Ishikawa (cell line): Measurements from ENCODE around the gene SLC27A1.

Source experiments
- CEBPB ChIP-seq: IDR thresholded peaks from 2 replicates; pipeline ENCODE4 v1.6.1; 2012
- CREB1 ChIP-seq: IDR thresholded peaks from 2 replicates; pipeline ENCODE4 v1.6.1; 2012; ENCODE audit warnings: low read depth
- EGR1 ChIP-seq: IDR thresholded peaks from 2 replicates; pipeline ENCODE4 v1.6.1; 2012
- EP300 ChIP-seq: IDR thresholded peaks from 2 replicates; pipeline ENCODE4 v1.6.1; 2012; ENCODE audit warnings: borderline replicate concordance
- FOXM1 ChIP-seq: IDR thresholded peaks from 2 replicates; pipeline ENCODE4 v1.6.1; 2012; ENCODE audit warnings: low read depth, borderline replicate concordance
- NFIC ChIP-seq: IDR thresholded peaks from 2 replicates; pipeline ENCODE4 v1.6.1; 2012
- RAD21 ChIP-seq: IDR thresholded peaks from 2 replicates; pipeline ENCODE4 v1.6.1; 2012; ENCODE audit warnings: low read depth
- TAF1 ChIP-seq: IDR thresholded peaks from 2 replicates; pipeline ENCODE4 v1.6.1; 2012; ENCODE audit warnings: low read depth, mild to moderate bottlenecking
- TCF12 ChIP-seq: IDR thresholded peaks from 2 replicates; pipeline ENCODE4 v1.6.1; 2012; ENCODE audit warnings: low read depth
- TEAD4 ChIP-seq: IDR thresholded peaks from 2 replicates; pipeline ENCODE4 v1.6.1; 2012
- YY1 ChIP-seq: IDR thresholded peaks from 2 replicates; pipeline ENCODE4 v1.6.1; 2012; ENCODE audit warnings: low read depth
- ZBTB7A ChIP-seq: IDR thresholded peaks from 2 replicates; pipeline ENCODE4 v1.6.1; 2012; ENCODE audit warnings: low read depth
- TF ChIP-seq, protein P1 (sequence below): IDR thresholded peaks from 2 replicates; pipeline ENCODE4 v1.6.1; 2012
- TF ChIP-seq, protein P2 (sequence below): IDR thresholded peaks from 2 replicates; pipeline ENCODE4 v1.6.1; 2012
- TF ChIP-seq, protein P3 (sequence below): IDR thresholded peaks from 2 replicates; pipeline ENCODE4 v1.6.1; 2012; ENCODE audit warnings: low read depth, mild to moderate bottlenecking

SLC27A1 gene

DNA sequence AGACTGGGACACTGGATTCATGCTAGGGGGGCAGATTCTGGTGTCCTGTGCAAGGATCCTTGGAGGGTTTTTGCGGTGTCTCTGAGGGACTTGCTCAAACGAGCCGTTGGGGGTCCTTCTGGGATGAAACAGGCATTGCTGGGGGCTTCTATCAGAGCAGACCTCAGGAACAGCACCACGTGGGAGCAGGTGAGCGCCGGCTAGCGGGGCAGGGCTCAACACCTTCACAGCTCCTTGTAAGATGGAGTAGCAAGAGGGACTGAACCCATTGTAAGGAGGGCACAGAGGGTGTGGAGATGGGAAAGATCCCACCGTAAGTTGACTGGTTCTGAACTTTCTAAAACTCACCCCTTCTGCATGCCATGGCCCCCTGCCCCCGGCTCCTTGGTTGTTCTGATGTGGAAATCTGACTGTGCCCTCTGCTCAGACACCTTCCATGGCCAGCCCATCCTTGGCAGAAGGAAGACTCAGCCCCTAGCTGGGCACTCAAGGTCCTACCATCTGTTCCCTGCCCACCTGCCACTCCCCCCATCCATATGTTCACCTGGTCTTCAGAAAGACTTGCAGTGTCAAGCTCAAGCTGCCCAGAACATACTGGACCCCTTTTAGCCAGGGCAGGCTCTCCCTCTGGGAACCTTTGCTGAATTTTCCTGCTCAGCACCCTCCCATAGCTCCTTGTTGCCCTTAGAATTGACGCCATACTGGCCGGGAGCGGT lies 1.2 kb downstream of the SLC27A1 start:
- no peak for TF ChIP-seq CEBPB
- TF ChIP-seq TEAD4 = no peak
- no peak for TF ChIP-seq YY1
- TF ChIP-seq ZBTB7A = no peak
- no peak for TF ChIP-seq EP300
- TF ChIP-seq TAF1 = no peak
- TF ChIP-seq RAD21 = no peak
- no peak for TF ChIP-seq CREB1
- TF ChIP-seq, protein P1, sequence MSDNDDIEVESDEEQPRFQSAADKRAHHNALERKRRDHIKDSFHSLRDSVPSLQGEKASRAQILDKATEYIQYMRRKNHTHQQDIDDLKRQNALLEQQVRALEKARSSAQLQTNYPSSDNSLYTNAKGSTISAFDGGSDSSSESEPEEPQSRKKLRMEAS = no peak
- TF ChIP-seq, protein P2, sequence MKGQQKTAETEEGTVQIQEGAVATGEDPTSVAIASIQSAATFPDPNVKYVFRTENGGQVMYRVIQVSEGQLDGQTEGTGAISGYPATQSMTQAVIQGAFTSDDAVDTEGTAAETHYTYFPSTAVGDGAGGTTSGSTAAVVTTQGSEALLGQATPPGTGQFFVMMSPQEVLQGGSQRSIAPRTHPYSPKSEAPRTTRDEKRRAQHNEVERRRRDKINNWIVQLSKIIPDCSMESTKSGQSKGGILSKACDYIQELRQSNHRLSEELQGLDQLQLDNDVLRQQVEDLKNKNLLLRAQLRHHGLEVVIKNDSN = no peak
- no peak for TF ChIP-seq EGR1
- TF ChIP-seq TCF12 = no peak
- TF ChIP-seq FOXM1 = no peak
- TF ChIP-seq, protein P3, sequence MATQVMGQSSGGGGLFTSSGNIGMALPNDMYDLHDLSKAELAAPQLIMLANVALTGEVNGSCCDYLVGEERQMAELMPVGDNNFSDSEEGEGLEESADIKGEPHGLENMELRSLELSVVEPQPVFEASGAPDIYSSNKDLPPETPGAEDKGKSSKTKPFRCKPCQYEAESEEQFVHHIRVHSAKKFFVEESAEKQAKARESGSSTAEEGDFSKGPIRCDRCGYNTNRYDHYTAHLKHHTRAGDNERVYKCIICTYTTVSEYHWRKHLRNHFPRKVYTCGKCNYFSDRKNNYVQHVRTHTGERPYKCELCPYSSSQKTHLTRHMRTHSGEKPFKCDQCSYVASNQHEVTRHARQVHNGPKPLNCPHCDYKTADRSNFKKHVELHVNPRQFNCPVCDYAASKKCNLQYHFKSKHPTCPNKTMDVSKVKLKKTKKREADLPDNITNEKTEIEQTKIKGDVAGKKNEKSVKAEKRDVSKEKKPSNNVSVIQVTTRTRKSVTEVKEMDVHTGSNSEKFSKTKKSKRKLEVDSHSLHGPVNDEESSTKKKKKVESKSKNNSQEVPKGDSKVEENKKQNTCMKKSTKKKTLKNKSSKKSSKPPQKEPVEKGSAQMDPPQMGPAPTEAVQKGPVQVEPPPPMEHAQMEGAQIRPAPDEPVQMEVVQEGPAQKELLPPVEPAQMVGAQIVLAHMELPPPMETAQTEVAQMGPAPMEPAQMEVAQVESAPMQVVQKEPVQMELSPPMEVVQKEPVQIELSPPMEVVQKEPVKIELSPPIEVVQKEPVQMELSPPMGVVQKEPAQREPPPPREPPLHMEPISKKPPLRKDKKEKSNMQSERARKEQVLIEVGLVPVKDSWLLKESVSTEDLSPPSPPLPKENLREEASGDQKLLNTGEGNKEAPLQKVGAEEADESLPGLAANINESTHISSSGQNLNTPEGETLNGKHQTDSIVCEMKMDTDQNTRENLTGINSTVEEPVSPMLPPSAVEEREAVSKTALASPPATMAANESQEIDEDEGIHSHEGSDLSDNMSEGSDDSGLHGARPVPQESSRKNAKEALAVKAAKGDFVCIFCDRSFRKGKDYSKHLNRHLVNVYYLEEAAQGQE = no peak
- TF ChIP-seq NFIC = no peak

DNA sequence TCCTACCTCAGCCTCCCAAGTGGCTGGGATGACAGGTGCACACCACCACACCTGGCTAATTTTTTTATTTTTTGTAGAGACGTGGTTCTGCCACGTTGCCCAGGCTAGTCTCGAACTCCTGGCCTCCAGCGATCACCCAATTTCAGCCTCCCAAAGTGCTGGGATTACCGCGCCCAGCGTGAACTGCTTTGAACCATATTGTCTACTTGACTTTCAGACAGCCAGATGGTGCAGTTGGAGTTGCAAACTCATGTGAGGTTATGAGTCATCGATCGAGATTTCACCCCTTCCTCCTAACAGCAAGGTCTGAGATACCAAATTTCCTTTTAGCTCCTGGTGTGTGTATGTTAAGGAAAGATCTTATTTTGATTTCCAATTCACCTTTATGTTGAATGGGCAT lies 2.7 kb downstream of the SLC27A1 start:
- TF ChIP-seq CEBPB (no peak), RAD21 (no peak), TAF1 (no peak), FOXM1 (no peak), EP300 (no peak), ZBTB7A (no peak), NFIC (no peak), TCF12 (no peak), EGR1 (no peak)
- TF ChIP-seq, protein P1 = no peak
- TF ChIP-seq, protein P3 = no peak

DNA sequence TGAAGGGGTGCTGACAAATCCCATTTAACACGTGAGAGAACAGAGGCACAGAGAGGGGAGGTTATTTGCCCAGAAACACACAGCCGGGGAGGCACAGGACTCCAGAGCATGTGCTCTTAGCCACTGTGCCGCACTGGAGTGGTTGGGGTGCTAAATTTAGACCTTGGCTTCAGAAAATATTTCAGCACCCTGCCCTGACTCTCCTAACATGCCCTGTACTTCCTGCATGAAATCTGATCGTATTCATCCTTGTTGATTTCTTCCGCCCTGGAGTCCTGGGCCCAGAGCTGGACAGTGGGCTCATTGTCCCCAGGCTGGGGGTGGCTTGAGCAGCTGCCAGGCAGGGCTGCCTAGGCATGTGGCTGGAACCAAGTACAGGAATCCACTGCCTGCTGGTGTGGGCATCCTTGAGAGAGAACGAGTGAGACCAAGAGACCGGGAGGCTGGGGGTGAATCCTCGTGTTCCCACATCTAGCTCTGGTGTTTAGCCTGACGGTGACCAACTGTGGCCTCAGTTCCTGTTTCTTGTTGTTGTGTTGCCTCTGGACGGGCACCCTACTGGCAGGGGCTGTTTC lies 5.3 kb downstream of the SLC27A1 start:
- TF ChIP-seq CREB1 (no peak), FOXM1 (no peak), TCF12 (no peak), YY1 (no peak), RAD21 (no peak), TAF1 (no peak), CEBPB (no peak), EP300 (peak; percentile 47; the same call in 1 of the 2 replicates), EGR1 (no peak; the same call in 1 of the 2 replicates), TEAD4 (peak; percentile 51; the same call in 1 of the 2 replicates), ZBTB7A (no peak), NFIC (peak; percentile 54; the same call in 1 of the 2 replicates)
- TF ChIP-seq, protein P3 = no peak
- TF ChIP-seq, protein P2 = 0 out of 2 replicates have a peak, but pooled peaks have one; percentile 27
- TF ChIP-seq, protein P1 = peak; percentile 56
